Uterus (tissue), 2 donors: Measurements from ENCODE around the gene TOMM70.

Source experiments
- POLR2A ChIP-seq, 2 donors: fragments of 450-650 bp; IDR thresholded peaks; one replicate each; pipeline ENCODE4 v1.6.1; 2016; ENCODE audit warnings: antibody characterized with exemption in 2 of 2, mild to moderate bottlenecking in 1 of 2, moderate library complexity in 1 of 2
- TF ChIP-seq, protein P1 (sequence below), 4 experiments: fragments of 200-600 bp in 2 of 4; fragments of 450-650 bp in 2 of 4; sonication (generic) in 2 of 4; IDR thresholded peaks; one replicate each; pipeline ENCODE4 v1.5.1; 2016 to 2019; ENCODE audit warnings: antibody characterized with exemption in 4 of 4, mild to moderate bottlenecking in 2 of 4, moderate library complexity in 1 of 4

DNA sequence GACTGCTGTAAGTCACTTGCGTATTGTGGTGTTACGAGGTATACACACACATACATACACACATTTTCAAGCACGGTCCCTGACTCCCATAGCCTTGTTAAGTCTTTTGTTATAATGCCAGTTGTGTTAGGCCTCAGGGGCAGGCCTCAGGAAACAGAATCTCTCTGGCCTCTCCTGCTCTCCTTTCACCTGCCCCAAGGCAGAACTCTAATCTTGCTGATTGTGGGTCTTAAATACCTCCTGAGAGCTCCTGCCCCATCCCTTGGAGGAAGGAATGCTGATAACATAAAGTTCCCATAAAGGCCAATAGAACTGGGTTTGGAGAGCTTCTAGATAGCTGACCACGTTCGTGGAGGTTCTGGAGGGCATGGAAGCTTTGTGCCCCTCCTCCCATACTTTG lies 70.2 kb downstream of the TOMM70 start:
- TF ChIP-seq, protein P1, sequence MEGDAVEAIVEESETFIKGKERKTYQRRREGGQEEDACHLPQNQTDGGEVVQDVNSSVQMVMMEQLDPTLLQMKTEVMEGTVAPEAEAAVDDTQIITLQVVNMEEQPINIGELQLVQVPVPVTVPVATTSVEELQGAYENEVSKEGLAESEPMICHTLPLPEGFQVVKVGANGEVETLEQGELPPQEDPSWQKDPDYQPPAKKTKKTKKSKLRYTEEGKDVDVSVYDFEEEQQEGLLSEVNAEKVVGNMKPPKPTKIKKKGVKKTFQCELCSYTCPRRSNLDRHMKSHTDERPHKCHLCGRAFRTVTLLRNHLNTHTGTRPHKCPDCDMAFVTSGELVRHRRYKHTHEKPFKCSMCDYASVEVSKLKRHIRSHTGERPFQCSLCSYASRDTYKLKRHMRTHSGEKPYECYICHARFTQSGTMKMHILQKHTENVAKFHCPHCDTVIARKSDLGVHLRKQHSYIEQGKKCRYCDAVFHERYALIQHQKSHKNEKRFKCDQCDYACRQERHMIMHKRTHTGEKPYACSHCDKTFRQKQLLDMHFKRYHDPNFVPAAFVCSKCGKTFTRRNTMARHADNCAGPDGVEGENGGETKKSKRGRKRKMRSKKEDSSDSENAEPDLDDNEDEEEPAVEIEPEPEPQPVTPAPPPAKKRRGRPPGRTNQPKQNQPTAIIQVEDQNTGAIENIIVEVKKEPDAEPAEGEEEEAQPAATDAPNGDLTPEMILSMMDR (IDR thresholded peaks at IDR 0.05): no peak
- TF ChIP-seq POLR2A (IDR thresholded peaks at IDR 0.05): no peak
